Naive thymus-derived CD4-positive, alpha-beta T cell (primary cell): Measurements from ENCODE around the gene HAND2. TPM values are rescaled to one million over a fixed set of nuclear protein-coding genes. Genes with fewer than 3 reads are reported as not detected.

Experiments used
- ATAC-seq: fragments of 150-1000 bp; cut with Tn5 transposase; 2 replicates; pipeline ENCODE4 v1.10.0; 2021; ENCODE audit warnings: mild to moderate bottlenecking, moderate library complexity
- CTCF ChIA-PET: fragments of 350-600 bp; sonication (Branson Sonifier 250); formaldehyde crosslinking; loops from one replicate; lab custom pipeline; 2021; ENCODE audit warnings: antibody characterized with exemption; lab: Charles Lee
- POLR2A ChIA-PET: fragments of 350-600 bp; sonication (Branson Sonifier 250); formaldehyde crosslinking; loops from one replicate; lab custom pipeline; 2021; ENCODE audit warnings: antibody characterized with exemption, inconsistent platforms; lab: Charles Lee
- DNase-seq, 9 donors: peaks; one replicate each; pipeline versions ENCODE4 v3.0.0 to v3.0.0-alpha.2; 2020 to 2022; ENCODE audit warnings: mixed read lengths in 1 of 9
- H3K27ac ChIP-seq: one replicate; pipeline ENCODE4 v1.7.0; 2013; ENCODE audit warnings: mild to moderate bottlenecking, low read depth, low read length, moderate library complexity
- H3K27me3 ChIP-seq, 2 donors: one replicate each; pipeline ENCODE4 v1.7.0; 2013; ENCODE audit warnings: low read length in 2 of 2, mild to moderate bottlenecking in 2 of 2, moderate library complexity in 2 of 2; ENCODE audit not compliant: control insufficient read depth in 2 of 2, insufficient read depth in 2 of 2
- H3K36me3 ChIP-seq, 3 experiments: 1 replicate in 2 of 3; 2 replicates in 1 of 3; pipeline ENCODE4 v1.7.0; 2013; ENCODE audit warnings: low read length in 3 of 3, mild to moderate bottlenecking in 3 of 3, moderate library complexity in 1 of 3; ENCODE audit not compliant: insufficient read depth in 3 of 3, control insufficient read depth in 2 of 3
- H3K4me1 ChIP-seq, 2 donors: one replicate each; pipeline ENCODE4 v1.7.0; 2013; ENCODE audit warnings: low read length in 2 of 2, mild to moderate bottlenecking in 2 of 2, moderate library complexity in 1 of 2; ENCODE audit not compliant: control insufficient read depth in 2 of 2, insufficient read depth in 2 of 2
- H3K4me3 ChIP-seq: 2 replicates; pipeline ENCODE4 v1.7.0; 2013; ENCODE audit warnings: mild to moderate bottlenecking, low read length
- H3K9me3 ChIP-seq, 3 experiments: 1 replicate in 2 of 3; 2 replicates in 1 of 3; pipeline ENCODE4 v1.7.0; 2013; ENCODE audit warnings: low read length in 3 of 3; ENCODE audit not compliant: control insufficient read depth in 2 of 3
- H3K27ac Mint-ChIP-seq, 9 donors: one replicate each; pipeline ENCODE4 v1.8.0; 2020 to 2022; ENCODE audit warnings: mixed read lengths in 9 of 9, mild to moderate bottlenecking in 8 of 9, moderate library complexity in 5 of 9, inconsistent platforms in 2 of 9
- H3K27me3 Mint-ChIP-seq, 5 donors: one replicate each; pipeline ENCODE4 v1.8.0; 2021 to 2022; ENCODE audit warnings: mixed read lengths in 5 of 5, mild to moderate bottlenecking in 1 of 5
- H3K36me3 Mint-ChIP-seq, 5 donors: one replicate each; pipeline ENCODE4 v1.8.0; 2020 to 2022; ENCODE audit warnings: mixed read lengths in 5 of 5, mild to moderate bottlenecking in 3 of 5, inconsistent platforms in 1 of 5
- H3K4me1 Mint-ChIP-seq, 7 donors: one replicate each; pipeline ENCODE4 v1.8.0; 2020 to 2022; ENCODE audit warnings: mixed read lengths in 7 of 7, mild to moderate bottlenecking in 3 of 7, inconsistent platforms in 1 of 7
- H3K4me3 Mint-ChIP-seq, 10 donors: one replicate each; pipeline ENCODE4 v1.8.0; 2020 to 2022; ENCODE audit warnings: mild to moderate bottlenecking in 10 of 10, mixed read lengths in 10 of 10, moderate library complexity in 6 of 10, inconsistent platforms in 2 of 10
- H3K9me3 Mint-ChIP-seq, 11 donors: one replicate each; pipeline ENCODE4 v1.8.0; 2020 to 2022; ENCODE audit warnings: mixed read lengths in 11 of 11, mild to moderate bottlenecking in 4 of 11, inconsistent platforms in 1 of 11, moderate library complexity in 1 of 11
- intact Hi-C, 2 donors: fragments of 100-400 bp; cut with micrococcal nuclease; formaldehyde crosslinking; loops; one replicate each; pipeline ENCODE4 v1.15.1; 2023
- polyA plus RNA-seq, 2 donors: library from polyadenylated mRNA; unstranded; fragments of 300-500 nt; fragmentation: Illumina TruSeq; gene quantifications; one replicate each; pipeline ENCODE4 v1.2.3, GENCODE V29; 2021
- total RNA-seq, 6 experiments: library from RNA in 5 of 6; stranded (reverse) in 5 of 6; gene quantifications; 1 replicate in 5 of 6; 2 replicates in 1 of 6; pipeline ENCODE4 v1.2.3 and lab custom pipeline; 2021 to 2026

The HAND2 gene
- total and polyA plus RNA-seq, 7 experiments from 2014 or later, result not detected

- peaks cover 0 to 12% (median 4%) of the 10 kb centered on the region in 5 donors for H3K36me3 Mint-ChIP-seq
- no peak for ATAC-seq
- peaks cover 89 to 94% (median 90%) of the 10 kb centered on the region in 5 donors for H3K27me3 Mint-ChIP-seq
- peaks cover 0 to 31% (median 22%) of the 10 kb centered on the region in 7 donors for H3K4me1 Mint-ChIP-seq
- no peak for DNase-seq
- intact Hi-C loops, result loop anchor here in 1 of 2 donors (10.0 kb wide), 1 partner anchor 813 kb away; no protein-coding TSS in a partner anchor
- H3K4me3 Mint-ChIP-seq, result peak overlapping the region in 9 of 10 donors; percentile 61 to 79 (median 70)
- Histone ChIP-seq H3K27me3 (peaks cover 0 to 18% of the 10 kb centered on the region in 2 donors), H3K27ac (no peak overlapping the region), H3K4me3 (peak overlapping the region; percentile 39), H3K9me3 (no peaks in the 10 kb centered on the region), H3K4me1 (peaks cover 0 to 8% of the 10 kb centered on the region in 2 donors), H3K36me3 (no peaks in the 10 kb centered on the region)
- peak overlapping the region in 1 of 9 donors; percentile 19 for H3K27ac Mint-ChIP-seq
- H3K9me3 Mint-ChIP-seq, result peaks cover 0 to 13% (median 5%) of the 10 kb centered on the region in 11 donors
- POLR2A ChIA-PET, result no interaction called here
- CTCF ChIA-PET, result interaction anchor here (1.1 kb wide), 1 partner anchor 80 kb away, joined by 3 read pairs; no protein-coding TSS in a partner anchor
Measured at GRCh38 chr4:173501592-173502150, 28.4 kb downstream of the HAND2 start.

GRCh38 chr4:173500841-173501591, 29.0 kb downstream of the HAND2 start:
- Histone ChIP-seq H3K36me3 (no peaks in the 10 kb centered on the region), H3K4me1 (peaks cover 0 to 1% of the 10 kb centered on the region in 2 donors), H3K9me3 (no peaks in the 10 kb centered on the region), H3K4me3 (peak overlapping the region; percentile 39), H3K27ac (no peak overlapping the region), H3K27me3 (peaks cover 0 to 11% of the 10 kb centered on the region in 2 donors)
- ChIA-PET CTCF (interaction anchor here (1.1 kb wide), 1 partner anchor 79 kb away, joined by 3 read pairs; no protein-coding TSS in a partner anchor), POLR2A (no interaction called here)
- no peak for DNase-seq
- Mint-ChIP-seq H3K4me1 (peaks cover 0 to 24% (median 16%) of the 10 kb centered on the region in 7 donors), H3K9me3 (peaks cover 0 to 13% (median 5%) of the 10 kb centered on the region in 11 donors), H3K27ac (no peak overlapping the region), H3K4me3 (peak overlapping the region; percentile 17 to 79 (median 68)), H3K27me3 (peaks cover 89 to 94% (median 91%) of the 10 kb centered on the region in 5 donors), H3K36me3 (peaks cover 0 to 12% (median 4%) of the 10 kb centered on the region in 5 donors)
- intact Hi-C loops, result loop anchor here in 1 of 2 donors (10.0 kb wide), 1 partner anchor 814 kb away; no protein-coding TSS in a partner anchor
- ATAC-seq, result no peak

- Histone ChIP-seq H3K9me3 (no peaks in the 10 kb centered on the region), H3K36me3 (no peaks in the 10 kb centered on the region), H3K27ac (no peak overlapping the region), H3K4me3 (no peak overlapping the region), H3K4me1 (no peaks in the 10 kb centered on the region), H3K27me3 (peaks cover 0 to 10% of the 10 kb centered on the region in 2 donors)
- ATAC-seq, result no peak
- Mint-ChIP-seq H3K27ac (peak overlapping the region in 1 of 9 donors; percentile 53), H3K9me3 (peaks cover 0 to 13% (median 5%) of the 10 kb centered on the region in 11 donors), H3K4me1 (peaks cover 0 to 14% (median 10%) of the 10 kb centered on the region in 7 donors), H3K4me3 (peak overlapping the region; percentile 41 to 79 (median 68)), H3K27me3 (peaks cover 84 to 90% (median 87%) of the 10 kb centered on the region in 5 donors), H3K36me3 (peaks cover 0 to 12% (median 4%) of the 10 kb centered on the region in 5 donors)
- no peak for DNase-seq
- ChIA-PET CTCF (interaction anchor here (0.5 to 0.7 kb wide), 2 partner anchors 33 to 79 kb away, joined by 3 to 4 read pairs; no protein-coding TSS in a partner anchor), POLR2A (no interaction called here)
- intact Hi-C loops, result loop anchor here in 1 of 2 donors (10.0 kb wide), 1 partner anchor 815 kb away; no protein-coding TSS in a partner anchor
Measured at GRCh38 chr4:173499658-173500535, 30.1 kb downstream of the HAND2 start.

GRCh38 chr4:173498771-173499170, 31.3 kb downstream of the HAND2 start:
- H3K36me3 ChIP-seq, result no peaks in the 10 kb centered on the region
- H3K4me1 ChIP-seq, result peaks cover 3 to 9% of the 10 kb centered on the region in 2 donors
- no peak overlapping the region for H3K4me3 ChIP-seq
- DNase-seq (no peak), ATAC-seq (no peak)
- H3K27me3 Mint-ChIP-seq, result peaks cover 77 to 90% (median 80%) of the 10 kb centered on the region in 5 donors
- ChIA-PET POLR2A (no interaction called here), CTCF (interaction anchor here (0.8 kb wide), 1 partner anchor 180 kb away, joined by 3 read pairs; no protein-coding TSS in a partner anchor)
- no peak overlapping the region for H3K4me3 Mint-ChIP-seq
- intact Hi-C loops, result no loop called here
- no peak overlapping the region for H3K27ac ChIP-seq
- peaks cover 0 to 13% (median 5%) of the 10 kb centered on the region in 11 donors for H3K9me3 Mint-ChIP-seq
- peaks cover 8 to 23% (median 17%) of the 10 kb centered on the region in 7 donors for H3K4me1 Mint-ChIP-seq
- H3K36me3 Mint-ChIP-seq, result peaks cover 0 to 12% (median 4%) of the 10 kb centered on the region in 5 donors
- H3K27me3 ChIP-seq, result peaks cover 0 to 7% of the 10 kb centered on the region in 2 donors
- H3K27ac Mint-ChIP-seq, result no peak overlapping the region
- H3K9me3 ChIP-seq, result no peaks in the 10 kb centered on the region

GRCh38 chr4:173498023-173498422, 32.0 kb downstream of the HAND2 start:
- Mint-ChIP-seq H3K27ac (no peak overlapping the region), H3K9me3 (peaks cover 0 to 13% (median 5%) of the 10 kb centered on the region in 11 donors), H3K27me3 (peaks cover 69 to 89% (median 80%) of the 10 kb centered on the region in 5 donors), H3K4me1 (peaks cover 6 to 25% (median 20%) of the 10 kb centered on the region in 7 donors), H3K36me3 (peaks cover 0 to 12% (median 4%) of the 10 kb centered on the region in 5 donors), H3K4me3 (no peak overlapping the region)
- H3K36me3 ChIP-seq, result no peaks in the 10 kb centered on the region
- H3K4me3 ChIP-seq, result no peak overlapping the region
- ATAC-seq, result no peak
- peaks cover 0 to 2% of the 10 kb centered on the region in 2 donors for H3K27me3 ChIP-seq
- ChIA-PET POLR2A (no interaction called here), CTCF (interaction anchor here (0.6 to 1.4 kb wide), 2 partner anchors 67 to 77 kb away, joined by 3 to 6 read pairs; no protein-coding TSS in a partner anchor)
- H3K4me1 ChIP-seq, result peaks cover 3 to 9% of the 10 kb centered on the region in 2 donors
- intact Hi-C loops, result no loop called here
- no peak for DNase-seq
- H3K27ac ChIP-seq, result no peak overlapping the region
- no peaks in the 10 kb centered on the region for H3K9me3 ChIP-seq
